NCI-H226 (cell line): ENCODE measurements around the gene ST8SIA3.
"Not testable (repeated sequence)": the region's sequence is repeated elsewhere in the genome, so short reads cannot be mapped to it uniquely, and the experiment has no call there.

Source experiments
- DNase-seq: peaks from one replicate; pipeline ENCODE4 v3.0.0-alpha.2; 2015

ST8SIA3 gene

GRCh38 chr18:57366528-57367081 is 14.2 kb downstream of the ST8SIA3 start:
- DNase-seq = no peak

GRCh38 chr18:57372444-57372843 is 20.1 kb downstream of the ST8SIA3 start:
- DNase-seq = no peak

- DNase-seq = no peak
These were observed 20.7 kb downstream of the ST8SIA3 start for GRCh38 chr18:57373017-57373416.

GRCh38 chr18:57376503-57376902 is 24.1 kb downstream of the ST8SIA3 start:
- no peak for DNase-seq

GRCh38 chr18:57389271-57389670 is 36.9 kb downstream of the ST8SIA3 start:
- no peak for DNase-seq

GRCh38 chr18:57390044-57390443 is 37.7 kb downstream of the ST8SIA3 start:
- no peak for DNase-seq

- DNase-seq = not testable (repeated sequence)
These were observed 42.4 kb downstream of the ST8SIA3 start for GRCh38 chr18:57394749-57395148.

GRCh38 chr18:57396831-57397230 is 44.5 kb downstream of the ST8SIA3 start:
- DNase-seq = not testable (repeated sequence)

- DNase-seq = no peak
These were observed 45.2 kb downstream of the ST8SIA3 start for GRCh38 chr18:57397440-57398132.

- no peak for DNase-seq
These were observed 52.0 kb downstream of the ST8SIA3 start for GRCh38 chr18:57404345-57404744.

GRCh38 chr18:57409650-57410049 is 57.3 kb downstream of the ST8SIA3 start:
- DNase-seq = no peak

- DNase-seq = no peak
These were observed 58.4 kb downstream of the ST8SIA3 start for GRCh38 chr18:57410749-57411148.

GRCh38 chr18:57416542-57416941 is 64.2 kb downstream of the ST8SIA3 start:
- no peak for DNase-seq
